Neural crest cell (in vitro differentiated cells): ENCODE data around the gene DLX5. TPM values are rescaled to one million over a fixed set of nuclear protein-coding genes. Genes with fewer than 3 reads are reported as not detected.

Experiments
- DNase-seq: peaks from one replicate; pipeline ENCODE4 v3.0.0; 2021; ENCODE audit warnings: low read depth, mixed read lengths, low spot score
- H3K27ac Mint-ChIP-seq: one replicate; pipeline ENCODE4 v1.8.0; 2021; ENCODE audit warnings: mild to moderate bottlenecking, mixed read lengths; ENCODE audit not compliant: unreplicated experiment
- H3K27me3 Mint-ChIP-seq: 2 replicates; pipeline ENCODE4 v1.8.0; 2021; ENCODE audit warnings: low read depth, mild to moderate bottlenecking, mixed read lengths
- H3K36me3 Mint-ChIP-seq: 2 replicates; pipeline ENCODE4 v1.8.0; 2021; ENCODE audit warnings: low read depth, mild to moderate bottlenecking, mixed read lengths
- H3K4me1 Mint-ChIP-seq: 2 replicates; pipeline ENCODE4 v1.8.0; 2021; ENCODE audit warnings: mixed read lengths
- H3K4me3 Mint-ChIP-seq: one replicate; pipeline ENCODE4 v1.8.0; 2021; ENCODE audit warnings: mild to moderate bottlenecking, mixed read lengths
- H3K9me3 Mint-ChIP-seq: 2 replicates; pipeline ENCODE4 v1.8.0; 2021; ENCODE audit warnings: mixed read lengths
- CTCF ChIP-seq: fragments of 200-600 bp; sonication (generic); conservative IDR thresholded peaks from 2 replicates; pipeline ENCODE4 v1.5.0; 2021; ENCODE audit warnings: antibody characterized with exemption, mild to moderate bottlenecking
- total RNA-seq: library from RNA; stranded (reverse); gene quantifications from 2 replicates; pipeline ENCODE4 v1.2.1, GENCODE V29; 2021

DLX5 gene
- total RNA-seq, 1 donor from 2014 or later: 0.70 TPM

- TF ChIP-seq CTCF: no peak
- Mint-ChIP-seq H3K4me3 (no peak overlapping the region), H3K27me3 (peaks cover 100% of the 10 kb centered on the region), H3K9me3 (no peaks in the 10 kb centered on the region), H3K36me3 (peaks cover 2% of the 10 kb centered on the region), H3K27ac (no peak overlapping the region), H3K4me1 (peaks cover 11% of the 10 kb centered on the region)
- no peak for DNase-seq
These were observed 12.1 kb downstream of the DLX5 start for GRCh38 chr7:97012365-97013133.

GRCh38 chr7:97011536-97012364 lies 12.9 kb downstream of the DLX5 start:
- no peak for DNase-seq
- Mint-ChIP-seq H3K36me3 (peaks cover 2% of the 10 kb centered on the region), H3K27me3 (peaks cover 100% of the 10 kb centered on the region), H3K4me1 (peaks cover 6% of the 10 kb centered on the region), H3K4me3 (no peak overlapping the region), H3K27ac (no peak overlapping the region), H3K9me3 (no peaks in the 10 kb centered on the region)
- TF ChIP-seq CTCF: no peak

- TF ChIP-seq CTCF: no peak
- H3K4me1 Mint-ChIP-seq: peaks cover 6% of the 10 kb centered on the region
- H3K4me3 Mint-ChIP-seq: no peak overlapping the region
- DNase-seq: no peak
- H3K27ac Mint-ChIP-seq: no peak overlapping the region
- peaks cover 2% of the 10 kb centered on the region for H3K36me3 Mint-ChIP-seq
- no peaks in the 10 kb centered on the region for H3K9me3 Mint-ChIP-seq
- H3K27me3 Mint-ChIP-seq: peaks cover 99% of the 10 kb centered on the region
These were observed 13.5 kb downstream of the DLX5 start for GRCh38 chr7:97011104-97011503.

GRCh38 chr7:97009753-97010732 lies 14.6 kb downstream of the DLX5 start:
- H3K9me3 Mint-ChIP-seq: no peaks in the 10 kb centered on the region
- H3K27ac Mint-ChIP-seq: no peak overlapping the region
- DNase-seq: no peak
- peaks cover 99% of the 10 kb centered on the region for H3K27me3 Mint-ChIP-seq
- H3K36me3 Mint-ChIP-seq: peaks cover 2% of the 10 kb centered on the region
- TF ChIP-seq CTCF: no peak
- peaks cover 9% of the 10 kb centered on the region for H3K4me1 Mint-ChIP-seq
- H3K4me3 Mint-ChIP-seq: no peak overlapping the region

GRCh38 chr7:97008275-97008917 lies 16.2 kb downstream of the DLX5 start:
- TF ChIP-seq CTCF: no peak
- no peak overlapping the region for H3K27ac Mint-ChIP-seq
- peak overlapping the region; percentile 8 for H3K4me3 Mint-ChIP-seq
- H3K36me3 Mint-ChIP-seq: peaks cover 2% of the 10 kb centered on the region
- no peak for DNase-seq
- no peaks in the 10 kb centered on the region for H3K9me3 Mint-ChIP-seq
- H3K27me3 Mint-ChIP-seq: peaks cover 99% of the 10 kb centered on the region
- H3K4me1 Mint-ChIP-seq: peaks cover 9% of the 10 kb centered on the region
